Caco-2 (cell line): ENCODE results near the gene SLC6A6. TPM values are rescaled to one million over a fixed set of nuclear protein-coding genes. Genes with fewer than 3 reads are reported as not detected.

Source experiments
- BruUV-seq: library from RNA; stranded (reverse); fragments of 400-500 nt; replicated peaks from 2 replicates; lab custom pipeline; 2021; lab: Mats Ljungman, UMichigan
- CTCF ChIA-PET: fragments of 300-600 bp; sonication (Branson Sonifier 250); formaldehyde crosslinking; loops from one replicate; lab custom pipeline; 2022; ENCODE audit warnings: antibody characterized with exemption; lab: Charles Lee
- POLR2A ChIA-PET: fragments of 300-600 bp; sonication (Branson Sonifier 250); formaldehyde crosslinking; loops from one replicate; lab custom pipeline; 2022; ENCODE audit warnings: antibody characterized with exemption; lab: Charles Lee
- DNase-seq, 2 experiments: peaks; one replicate each; pipeline versions ENCODE4 v3.0.0 to v3.0.0-alpha.2; 2020 to 2022
- H3K27me3 ChIP-seq: replicated peaks from 2 replicates; pipeline ENCODE4 v1.6.0; 2011; ENCODE audit warnings: low read length; ENCODE audit not compliant: control insufficient read depth, insufficient read depth
- H3K36me3 ChIP-seq: 2 replicates; pipeline ENCODE4 v1.5.1; 2011; ENCODE audit warnings: low read length; ENCODE audit not compliant: control insufficient read depth, insufficient read depth
- H3K4me1 ChIP-seq: fragments of 250-450 bp; sonication (Bioruptor Pico); 2 replicates; pipeline ENCODE4 v1.5.1; 2020; ENCODE audit warnings: mild to moderate bottlenecking
- H3K4me3 ChIP-seq: 2 replicates; pipeline ENCODE4 v1.5.1; 2011; ENCODE audit warnings: low read depth, mild to moderate bottlenecking, control low read depth, low read length
- H3K9me3 ChIP-seq: fragments of 250-450 bp; sonication (Bioruptor Pico); 2 replicates; pipeline ENCODE4 v1.5.1; 2020; ENCODE audit warnings: mild to moderate bottlenecking, moderate library complexity
- H3K27ac Mint-ChIP-seq: one replicate; pipeline ENCODE4 v1.8.0; 2022; ENCODE audit warnings: mixed read lengths; ENCODE audit not compliant: unreplicated experiment
- H3K27me3 Mint-ChIP-seq: one replicate; pipeline ENCODE4 v1.8.0; 2022; ENCODE audit warnings: mixed read lengths; ENCODE audit not compliant: insufficient read depth, unreplicated experiment
- H3K36me3 Mint-ChIP-seq: one replicate; pipeline ENCODE4 v1.8.0; 2022; ENCODE audit warnings: mild to moderate bottlenecking, mixed read lengths; ENCODE audit not compliant: insufficient read depth, unreplicated experiment
- H3K4me1 Mint-ChIP-seq: one replicate; pipeline ENCODE4 v1.8.0; 2022; ENCODE audit warnings: low read depth, mixed read lengths; ENCODE audit not compliant: unreplicated experiment
- H3K4me3 Mint-ChIP-seq: one replicate; pipeline ENCODE4 v1.8.0; 2022; ENCODE audit warnings: mild to moderate bottlenecking, moderate library complexity, mixed read lengths; ENCODE audit not compliant: unreplicated experiment
- H3K9me3 Mint-ChIP-seq: one replicate; pipeline ENCODE4 v1.8.0; 2022; ENCODE audit warnings: mixed read lengths; ENCODE audit not compliant: unreplicated experiment
- CTCF ChIP-seq, 2 experiments: fragments of 200-600 bp in 1 of 2; IDR thresholded peaks; 1 replicate in 1 of 2; 2 replicates in 1 of 2; pipeline versions ENCODE4 v1.5.1 to v1.8.0; 2011 to 2022; ENCODE audit warnings: antibody characterized with exemption in 1 of 2, control low read depth in 1 of 2, inconsistent platforms in 1 of 2, low read depth in 1 of 2, low read length in 1 of 2, mild to moderate bottlenecking in 1 of 2, moderate library complexity in 1 of 2; ENCODE audit not compliant: insufficient read depth in 1 of 2, severe bottlenecking in 1 of 2, unreplicated experiment in 1 of 2
- intact Hi-C: fragments of 100-400 bp; cut with micrococcal nuclease; formaldehyde crosslinking; loops from one replicate; pipeline ENCODE4 v1.10.0; 2022; ENCODE audit not compliant: unreplicated experiment
- total RNA-seq: library from RNA; stranded (reverse); gene quantifications from 2 replicates; pipeline ENCODE4 v1.2.3, GENCODE V29; 2022

Gene SLC6A6
- total RNA-seq, 1 experiment from 2014 or later = 49.6 TPM

GRCh38 chr3:14358426-14359211, 43.8 kb upstream of the SLC6A6 start:
- no peak for TF ChIP-seq CTCF (IDR thresholded peaks at IDR 0.05; ENCODE audit: insufficient read depth in 1 of 2, low read depth in 1 of 2, low read length in 1 of 2, severe bottlenecking in 1 of 2, unreplicated experiment in 1 of 2)
- no peak for DNase-seq
- Histone ChIP-seq H3K4me3 (no peak overlapping the region), H3K36me3 (no peaks in the 10 kb centered on the region), H3K27me3 (no peaks in the 10 kb centered on the region), H3K4me1 (no peaks in the 10 kb centered on the region), H3K9me3 (no peaks in the 10 kb centered on the region)
- peak overlapping the region; percentile 8 for H3K27ac Mint-ChIP-seq
- POLR2A ChIA-PET = no interaction called here
- no peak overlapping the region for H3K4me3 Mint-ChIP-seq
- H3K27me3 Mint-ChIP-seq = no peaks in the 10 kb centered on the region
- BruUV-seq = no TSS peak
- H3K4me1 Mint-ChIP-seq = no peaks in the 10 kb centered on the region
- intact Hi-C loops = no loop called here
- CTCF ChIA-PET = interaction anchor here (0.7 kb wide), 1 partner anchor 155 kb away, joined by 3 read pairs; no protein-coding TSS in a partner anchor
- no peaks in the 10 kb centered on the region for H3K9me3 Mint-ChIP-seq
- H3K36me3 Mint-ChIP-seq = no peaks in the 10 kb centered on the region

- Histone ChIP-seq H3K36me3 (no peaks in the 10 kb centered on the region), H3K4me1 (no peaks in the 10 kb centered on the region), H3K27me3 (no peaks in the 10 kb centered on the region), H3K9me3 (no peaks in the 10 kb centered on the region), H3K4me3 (no peak overlapping the region)
- Mint-ChIP-seq H3K27me3 (no peaks in the 10 kb centered on the region), H3K4me1 (no peaks in the 10 kb centered on the region), H3K27ac (no peak overlapping the region), H3K4me3 (no peak overlapping the region), H3K9me3 (no peaks in the 10 kb centered on the region), H3K36me3 (no peaks in the 10 kb centered on the region)
- DNase-seq = no peak
- no peak for TF ChIP-seq CTCF (IDR thresholded peaks at IDR 0.05; ENCODE audit: insufficient read depth in 1 of 2, low read depth in 1 of 2, low read length in 1 of 2, severe bottlenecking in 1 of 2, unreplicated experiment in 1 of 2)
- POLR2A ChIA-PET = no interaction called here
- intact Hi-C loops = no loop called here
- BruUV-seq = no TSS peak
- CTCF ChIA-PET = interaction anchor here (0.7 kb wide), 1 partner anchor 156 kb away, joined by 3 read pairs; no protein-coding TSS in a partner anchor
Measured at GRCh38 chr3:14359348-14359747, 43.1 kb upstream of the SLC6A6 start.

- Mint-ChIP-seq H3K27me3 (no peaks in the 10 kb centered on the region), H3K9me3 (no peaks in the 10 kb centered on the region), H3K4me3 (no peak overlapping the region), H3K36me3 (no peaks in the 10 kb centered on the region), H3K4me1 (peaks cover 6% of the 10 kb centered on the region), H3K27ac (no peak overlapping the region)
- Histone ChIP-seq H3K36me3 (no peaks in the 10 kb centered on the region), H3K27me3 (no peaks in the 10 kb centered on the region), H3K4me1 (no peaks in the 10 kb centered on the region), H3K9me3 (no peaks in the 10 kb centered on the region), H3K4me3 (no peak overlapping the region)
- ChIA-PET CTCF (no interaction called here), POLR2A (no interaction called here)
- no peak for TF ChIP-seq CTCF (IDR thresholded peaks at IDR 0.05; ENCODE audit: insufficient read depth in 1 of 2, low read depth in 1 of 2, low read length in 1 of 2, severe bottlenecking in 1 of 2, unreplicated experiment in 1 of 2)
- BruUV-seq = no TSS peak
- intact Hi-C loops = no loop called here
- no peak for DNase-seq
Measured at GRCh38 chr3:14360123-14360881, 42.1 kb upstream of the SLC6A6 start.
